NCI-H1105 treated with DMSO at 0.1 percent for 48 hours (cell line): ENCODE results near the gene SDC4.

Experiments
- DNase-seq: peaks from one replicate; lab custom pipeline; 2025; lab: John Stamatoyannopoulos, UW

SDC4 gene

GRCh38 chr20:45347936-45348778 lies at the start of gene SDC4:
TSS of gene SDC4 (minus strand) at chr20:45348424. CDS start at chr20:45348384, 40 bp downstream.
- peak; percentile 34 for DNase-seq

- DNase-seq, result no peak
Measured at GRCh38 chr20:45395114-45395415, 46.8 kb upstream of the SDC4 start.

GRCh38 chr20:45394221-45395113 lies 46.2 kb upstream of the SDC4 start:
- no peak for DNase-seq

- no peak for DNase-seq
Measured at GRCh38 chr20:45392733-45393132, 44.5 kb upstream of the SDC4 start.

- DNase-seq, result no peak
Measured at GRCh38 chr20:45391559-45391958, 43.3 kb upstream of the SDC4 start.

GRCh38 chr20:45390931-45391330 lies 42.7 kb upstream of the SDC4 start:
- DNase-seq, result no peak

- DNase-seq, result no peak
Measured at GRCh38 chr20:45387274-45387673, 39.0 kb upstream of the SDC4 start.

- no peak for DNase-seq
Measured at GRCh38 chr20:45378191-45378590, 30.0 kb upstream of the SDC4 start, which contains the start of gene TP53TG5. TSS of gene TP53TG5 (minus strand) at chr20:45378325. CDS start at chr20:45378236, 89 bp downstream.

GRCh38 chr20:45377269-45377668 lies 29.0 kb upstream of the SDC4 start:
- DNase-seq, result no peak

GRCh38 chr20:45374966-45375365 lies 26.7 kb upstream of the SDC4 start:
- DNase-seq, result no peak

- DNase-seq, result no peak
Measured at GRCh38 chr20:45374101-45374467, 25.9 kb upstream of the SDC4 start.

GRCh38 chr20:45373353-45374100 lies 25.3 kb upstream of the SDC4 start:
- peak; percentile 91 for DNase-seq

- peak; percentile 71 for DNase-seq
Measured at GRCh38 chr20:45372646-45373352, 24.6 kb upstream of the SDC4 start.

- DNase-seq, result no peak
Measured at GRCh38 chr20:45372241-45372640, 24.0 kb upstream of the SDC4 start.

GRCh38 chr20:45370571-45371160 lies 22.4 kb upstream of the SDC4 start:
- no peak for DNase-seq

- no peak for DNase-seq
Measured at GRCh38 chr20:45368221-45368980, 20.2 kb upstream of the SDC4 start.

- DNase-seq, result no peak
Measured at GRCh38 chr20:45367126-45367525, 18.9 kb upstream of the SDC4 start.

GRCh38 chr20:45366631-45367030 lies 18.4 kb upstream of the SDC4 start:
- no peak for DNase-seq

GRCh38 chr20:45366192-45366591 lies 18.0 kb upstream of the SDC4 start:
- no peak for DNase-seq

GRCh38 chr20:45365444-45365970 lies 17.3 kb upstream of the SDC4 start:
- no peak for DNase-seq
